H9 (cell line): ENCODE measurements around the gene COL4A1. TPM values are rescaled to one million over a fixed set of nuclear protein-coding genes. Genes with fewer than 3 reads are reported as not detected.

Experiments used
- DNase-seq: peaks from one replicate; pipeline ENCODE4 v3.0.0-alpha.2; 2017
- H2AFZ ChIP-seq: one replicate; pipeline ENCODE4 v1.6.1; 2013; ENCODE audit warnings: mild to moderate bottlenecking, low read length, control low read depth, moderate library complexity
- H2AK5ac ChIP-seq: 2 replicates; pipeline ENCODE4 v1.6.1; 2013; ENCODE audit warnings: low read length, control low read depth, mixed read lengths; ENCODE audit not compliant: insufficient read length
- H2BK120ac ChIP-seq: one replicate; pipeline ENCODE4 v1.6.1; 2013; ENCODE audit warnings: low read depth, mild to moderate bottlenecking, low read length, control low read depth, inconsistent platforms; ENCODE audit not compliant: poor library complexity, severe bottlenecking
- H2BK12ac ChIP-seq: 2 replicates; pipeline ENCODE4 v1.6.1; 2013; ENCODE audit warnings: low read length, control low read depth, mixed read lengths, low read depth; ENCODE audit not compliant: insufficient read length
- H2BK15ac ChIP-seq: 2 replicates; pipeline ENCODE4 v1.6.1; 2013; ENCODE audit warnings: low read depth, low read length, control low read depth
- H2BK20ac ChIP-seq: one replicate; pipeline ENCODE4 v1.6.1; 2013; ENCODE audit warnings: low read depth, mild to moderate bottlenecking, low read length, control low read depth, inconsistent platforms; ENCODE audit not compliant: poor library complexity, severe bottlenecking
- H2BK5ac ChIP-seq: 2 replicates; pipeline ENCODE4 v1.6.1; 2013; ENCODE audit warnings: low read length, control low read depth, mixed read lengths; ENCODE audit not compliant: insufficient read length
- H3K14ac ChIP-seq: 2 replicates; pipeline ENCODE4 v1.6.1; 2013; ENCODE audit warnings: low read length, control low read depth; ENCODE audit not compliant: insufficient read depth
- H3K18ac ChIP-seq: 2 replicates; pipeline ENCODE4 v1.6.1; 2013; ENCODE audit warnings: low read depth, mild to moderate bottlenecking, mixed read lengths, low read length, control low read depth; ENCODE audit not compliant: insufficient read length
- H3K23ac ChIP-seq: 2 replicates; pipeline ENCODE4 v1.6.1; 2013; ENCODE audit warnings: low read length, control low read depth, mixed read lengths, low read depth; ENCODE audit not compliant: insufficient read length
- H3K23me2 ChIP-seq: 2 replicates; pipeline ENCODE4 v1.6.1; 2013; ENCODE audit warnings: low read depth, mild to moderate bottlenecking, mixed read lengths, low read length, control low read depth; ENCODE audit not compliant: insufficient read length, poor library complexity, severe bottlenecking
- H3K27ac ChIP-seq: 2 replicates; pipeline ENCODE4 v1.5.1; 2013; ENCODE audit warnings: low read length, control low read depth, mixed read lengths, low read depth; ENCODE audit not compliant: insufficient read length
- H3K27me3 ChIP-seq: 2 replicates; pipeline ENCODE4 v1.6.1; 2013; ENCODE audit warnings: low read length, control low read depth, inconsistent platforms; ENCODE audit not compliant: insufficient read depth
- H3K4ac ChIP-seq: 2 replicates; pipeline ENCODE4 v1.6.1; 2013; ENCODE audit warnings: low read depth, mild to moderate bottlenecking, control low read depth, inconsistent platforms, low read length, moderate library complexity
- H3K4me1 ChIP-seq: 2 replicates; pipeline ENCODE4 v1.6.1; 2013; ENCODE audit warnings: low read length, control low read depth, inconsistent platforms; ENCODE audit not compliant: insufficient read depth
- H3K4me2 ChIP-seq: 2 replicates; pipeline ENCODE4 v1.6.1; 2013; ENCODE audit warnings: low read length, control low read depth, mixed read lengths; ENCODE audit not compliant: insufficient read length, insufficient read depth
- H3K56ac ChIP-seq: 2 replicates; pipeline ENCODE4 v1.6.1; 2013; ENCODE audit warnings: low read depth, mild to moderate bottlenecking, mixed read lengths, low read length, control low read depth; ENCODE audit not compliant: insufficient read length
- H3K79me1 ChIP-seq: 2 replicates; pipeline ENCODE4 v1.6.1; 2013; ENCODE audit warnings: low read depth, mild to moderate bottlenecking, moderate library complexity, low read length, control low read depth, inconsistent platforms; ENCODE audit not compliant: insufficient read depth, poor library complexity, severe bottlenecking
- H3K79me2 ChIP-seq: 2 replicates; pipeline ENCODE4 v1.6.1; 2013; ENCODE audit warnings: low read length, control low read depth, inconsistent platforms; ENCODE audit not compliant: insufficient read depth
- H3K9ac ChIP-seq: 2 replicates; pipeline ENCODE4 v1.6.1; 2013; ENCODE audit warnings: low read length, control low read depth, mixed read lengths; ENCODE audit not compliant: insufficient read length; ENCODE audit errors: extremely low read depth
- H3K9me3 ChIP-seq: one replicate; pipeline ENCODE4 v1.6.1; 2013; ENCODE audit warnings: low read depth, low read length, inconsistent platforms; ENCODE audit not compliant: control insufficient read depth
- H3T11ph ChIP-seq: one replicate; pipeline ENCODE4 v1.6.1; 2013; ENCODE audit warnings: mild to moderate bottlenecking, low read length, control low read depth, inconsistent platforms
- H4K20me1 ChIP-seq: one replicate; pipeline ENCODE4 v1.6.1; 2013; ENCODE audit not compliant: control insufficient read depth, insufficient read length, insufficient read depth
- H4K5ac ChIP-seq: 2 replicates; pipeline ENCODE4 v1.6.1; 2013; ENCODE audit warnings: low read depth, mild to moderate bottlenecking, mixed read lengths, low read length, control low read depth; ENCODE audit not compliant: insufficient read length
- H4K8ac ChIP-seq: replicated peaks from 2 replicates; pipeline ENCODE4 v1.6.1; 2013; ENCODE audit warnings: low read length, control low read depth, mixed read lengths, low read depth; ENCODE audit not compliant: insufficient read length
- H4K91ac ChIP-seq: 2 replicates; pipeline ENCODE4 v1.6.1; 2013; ENCODE audit warnings: low read depth, mild to moderate bottlenecking, moderate library complexity, mixed read lengths, low read length, control low read depth; ENCODE audit not compliant: insufficient read length
- H3K27ac Mint-ChIP-seq, 3 experiments: 2 replicates in 2 of 3; 3 replicates in 1 of 3; pipeline ENCODE4 v1.8.0; 2020 to 2021; ENCODE audit warnings: mixed read lengths in 3 of 3, mild to moderate bottlenecking in 1 of 3, moderate library complexity in 1 of 3
- H3K27me3 Mint-ChIP-seq: 2 replicates; pipeline ENCODE4 v1.8.0; 2021; ENCODE audit warnings: low read depth, mild to moderate bottlenecking, moderate library complexity, mixed read lengths
- H3K36me3 Mint-ChIP-seq, 3 experiments: 2 replicates in 2 of 3; 3 replicates in 1 of 3; pipeline ENCODE4 v1.8.0; 2020 to 2021; ENCODE audit warnings: low read depth in 3 of 3, mixed read lengths in 3 of 3; ENCODE audit not compliant: insufficient read depth in 1 of 3
- H3K4me1 Mint-ChIP-seq, 2 experiments: 2 replicates each; pipeline ENCODE4 v1.8.0; 2020; ENCODE audit warnings: mixed read lengths in 2 of 2
- H3K4me3 Mint-ChIP-seq, 2 experiments: 2 replicates in 1 of 2; 3 replicates in 1 of 2; pipeline ENCODE4 v1.8.0; 2020 to 2021; ENCODE audit warnings: mild to moderate bottlenecking in 2 of 2, mixed read lengths in 2 of 2, moderate library complexity in 1 of 2
- H3K9me3 Mint-ChIP-seq, 2 experiments: 2 replicates in 1 of 2; 3 replicates in 1 of 2; pipeline ENCODE4 v1.8.0; 2020; ENCODE audit warnings: mild to moderate bottlenecking in 2 of 2, mixed read lengths in 2 of 2, moderate library complexity in 1 of 2
- CTCF ChIP-seq: fragments of 200-600 bp; sonication (generic); conservative IDR thresholded peaks from 3 replicates; pipeline ENCODE4 v1.8.0; 2021; ENCODE audit warnings: antibody characterized with exemption, mild to moderate bottlenecking
- WGBS: extraction: QIAGEN DNeasy Blood & Tissue Kit; methylation state at CpG from one replicate; pipeline ENCODE4 v1.1.7; 2013; ENCODE audit warnings: missing lambda C conversion rate, low lambda C conversion rate, mixed read lengths; ENCODE audit not compliant: insufficient read length; ENCODE audit errors: extremely low coverage; 5-methylcytosine and 5-hydroxymethylcytosine counted together
- total RNA-seq: library from RNA; stranded (reverse); gene quantifications from 2 replicates; pipeline ENCODE4 v1.2.1, GENCODE V29; 2021

COL4A1 gene
- total RNA-seq, 1 experiment from 2014 or later: 73.1 TPM

- H3K79me1 ChIP-seq: no peaks in the 10 kb centered on the region
- no peak for DNase-seq
- H2BK12ac ChIP-seq: no peak overlapping the region
- no peaks in the 10 kb centered on the region for H3K4me1 ChIP-seq
- Mint-ChIP-seq H3K27ac (no peak overlapping the region), H3K36me3 (peaks cover 0 to 3% (median 0%) of the 10 kb centered on the region in 3 experiments; a peak in 5 of 7 replicates), H3K27me3 (no peaks in the 10 kb centered on the region; the same call in 1 of the 2 replicates), H3K4me3 (no peak overlapping the region), H3K4me1 (peaks cover 3% of the 10 kb centered on the region in 2 experiments; a peak in 2 of 4 replicates), H3K9me3 (no peaks in the 10 kb centered on the region)
- H3K4me2 ChIP-seq: no peak overlapping the region
- H3K27me3 ChIP-seq: no peaks in the 10 kb centered on the region
- no peak overlapping the region for H2BK5ac ChIP-seq
- no peak overlapping the region for H2BK120ac ChIP-seq
- H3T11ph ChIP-seq: no peak overlapping the region
- H4K91ac ChIP-seq: no peak overlapping the region
- H2AK5ac ChIP-seq: no peak overlapping the region
- no peaks in the 10 kb centered on the region for H4K20me1 ChIP-seq
- H2BK20ac ChIP-seq: no peak overlapping the region
- H3K14ac ChIP-seq: no peak overlapping the region
- TF ChIP-seq CTCF: no peak
- H3K27ac ChIP-seq: no peak overlapping the region
- H3K4ac ChIP-seq: no peak overlapping the region
- no peak overlapping the region for H2BK15ac ChIP-seq
- no CpG with 5 or more reads among the region's 15 CpGs for WGBS
- H3K56ac ChIP-seq: no peak overlapping the region
- no peak overlapping the region for H3K23ac ChIP-seq
- no peaks in the 10 kb centered on the region for H3K9me3 ChIP-seq
- H4K5ac ChIP-seq: no peak overlapping the region
- no peak overlapping the region for H4K8ac ChIP-seq
- no peak overlapping the region for H3K9ac ChIP-seq
- no peak overlapping the region for H3K18ac ChIP-seq
- H2AFZ ChIP-seq: no peak overlapping the region
- no peaks in the 10 kb centered on the region for H3K23me2 ChIP-seq
- no peaks in the 10 kb centered on the region; the same call in 1 of the 2 replicates for H3K79me2 ChIP-seq
These were observed 16.1 kb downstream of the COL4A1 start for GRCh38 chr13:110290826-110291225.
